SK-N-SH treated with all-trans-retinoic acid at 6 μM for 48 hours (cell line): ENCODE measurements around the gene APCDD1L.
A peak's percentile ranks its signal among the peaks of the same experiment; 100 is the strongest.

Source experiments
- ATAC-seq: fragments of 200-7000 bp; cut with Tn5 transposase; 3 replicates; pipeline ENCODE4 v1.9.1; 2020; ENCODE audit warnings: mild to moderate bottlenecking, moderate library complexity
- ARNTL ChIP-seq: fragments of 450-650 bp; formaldehyde crosslinking; IDR thresholded peaks from 2 replicates; pipeline ENCODE4 v1.5.0; 2020; ENCODE audit warnings: low read depth, mild to moderate bottlenecking, moderate library complexity, borderline replicate concordance
- BACH2 ChIP-seq: fragments of 250-450 bp; sonication (Bioruptor Pico); IDR thresholded peaks from 2 replicates; pipeline ENCODE4 v1.9.0; 2021; ENCODE audit warnings: mild to moderate bottlenecking, borderline replicate concordance
- CSDC2 ChIP-seq: fragments of 250-450 bp; sonication (Bioruptor Pico); IDR thresholded peaks from 2 replicates; pipeline ENCODE4 v1.5.0; 2020; ENCODE audit warnings: mild to moderate bottlenecking, moderate library complexity
- GLIS3 ChIP-seq: fragments of 250-450 bp; sonication (Bioruptor Pico); IDR thresholded peaks from 2 replicates; pipeline ENCODE4 v1.5.0; 2020; ENCODE audit warnings: mild to moderate bottlenecking, moderate library complexity
- ISL1 ChIP-seq: fragments of 250-450 bp; sonication (Bioruptor Pico); IDR thresholded peaks from 2 replicates; pipeline ENCODE4 v2.1.2; 2022; ENCODE audit warnings: mild to moderate bottlenecking, moderate library complexity
- OSR1 ChIP-seq: fragments of 250-450 bp; sonication (Bioruptor Pico); IDR thresholded peaks from 2 replicates; pipeline ENCODE4 v1.8.0; 2022; ENCODE audit warnings: moderate library complexity, mild to moderate bottlenecking, inconsistent platforms
- PPARA ChIP-seq: fragments of 250-450 bp; sonication (Bioruptor Pico); IDR thresholded peaks from 2 replicates; pipeline ENCODE4 v1.5.0; 2020; ENCODE audit warnings: mild to moderate bottlenecking, borderline replicate concordance
- RARB ChIP-seq: fragments of 250-450 bp; sonication (Bioruptor Pico); IDR thresholded peaks from 2 replicates; pipeline ENCODE4 v1.8.0; 2021; ENCODE audit warnings: mild to moderate bottlenecking, moderate library complexity
- TCF4 ChIP-seq: fragments of 250-450 bp; sonication (Bioruptor Pico); IDR thresholded peaks from 2 replicates; pipeline ENCODE4 v1.8.0; 2021; ENCODE audit warnings: mild to moderate bottlenecking, moderate library complexity, borderline replicate concordance
- TOX ChIP-seq: fragments of 250-450 bp; sonication (Bioruptor Pico); IDR thresholded peaks from 2 replicates; pipeline ENCODE4 v1.8.0; 2021; ENCODE audit warnings: mild to moderate bottlenecking, moderate library complexity, borderline replicate concordance
- ZC3H10 ChIP-seq: fragments of 250-450 bp; sonication (Bioruptor Pico); IDR thresholded peaks from 2 replicates; pipeline ENCODE4 v1.5.1; 2021; ENCODE audit warnings: mild to moderate bottlenecking, moderate library complexity
- ZFP3 ChIP-seq: fragments of 250-450 bp; sonication (Bioruptor Pico); IDR thresholded peaks from 2 replicates; pipeline ENCODE4 v1.5.0; 2020; ENCODE audit warnings: mild to moderate bottlenecking, moderate library complexity
- ZFP30 ChIP-seq: fragments of 450-650 bp; formaldehyde crosslinking; IDR thresholded peaks from 2 replicates; pipeline ENCODE4 v1.5.0; 2022; ENCODE audit warnings: mild to moderate bottlenecking, moderate library complexity
- ZNF565 ChIP-seq: fragments of 450-650 bp; formaldehyde crosslinking; conservative IDR thresholded peaks from 2 replicates; pipeline ENCODE4 v1.5.0; 2020; ENCODE audit warnings: low read depth, mild to moderate bottlenecking, moderate library complexity
- ZNF70 ChIP-seq: fragments of 450-650 bp; formaldehyde crosslinking; IDR thresholded peaks from 2 replicates; pipeline ENCODE4 v1.5.0; 2020; ENCODE audit warnings: mild to moderate bottlenecking, moderate library complexity
- TF ChIP-seq, protein P1 (sequence below): fragments of 250-450 bp; sonication (Bioruptor Pico); IDR thresholded peaks from 2 replicates; pipeline ENCODE4 v1.5.1; 2021; ENCODE audit warnings: mild to moderate bottlenecking, moderate library complexity
- TF ChIP-seq, protein P2 (sequence below): fragments of 250-450 bp; sonication (Bioruptor Pico); IDR thresholded peaks from 2 replicates; pipeline ENCODE4 v1.5.1; 2020; ENCODE audit warnings: low read depth, mild to moderate bottlenecking, moderate library complexity
- TF ChIP-seq, protein P3 (sequence below): fragments of 250-450 bp; sonication (Bioruptor Pico); IDR thresholded peaks from 2 replicates; pipeline ENCODE4 v1.8.0; 2021; ENCODE audit warnings: low read depth, mild to moderate bottlenecking, moderate library complexity, borderline replicate concordance
- TF ChIP-seq, protein P4 (sequence below): fragments of 250-450 bp; sonication (Bioruptor Pico); IDR thresholded peaks from 2 replicates; pipeline ENCODE4 v1.5.0; 2020; ENCODE audit warnings: mild to moderate bottlenecking, moderate library complexity
- TF ChIP-seq, protein P5 (sequence below): fragments of 250-450 bp; sonication (Bioruptor Pico); IDR thresholded peaks from 2 replicates; pipeline ENCODE4 v1.8.0; 2020; ENCODE audit warnings: mild to moderate bottlenecking, moderate library complexity, borderline replicate concordance

APCDD1L gene

DNA sequence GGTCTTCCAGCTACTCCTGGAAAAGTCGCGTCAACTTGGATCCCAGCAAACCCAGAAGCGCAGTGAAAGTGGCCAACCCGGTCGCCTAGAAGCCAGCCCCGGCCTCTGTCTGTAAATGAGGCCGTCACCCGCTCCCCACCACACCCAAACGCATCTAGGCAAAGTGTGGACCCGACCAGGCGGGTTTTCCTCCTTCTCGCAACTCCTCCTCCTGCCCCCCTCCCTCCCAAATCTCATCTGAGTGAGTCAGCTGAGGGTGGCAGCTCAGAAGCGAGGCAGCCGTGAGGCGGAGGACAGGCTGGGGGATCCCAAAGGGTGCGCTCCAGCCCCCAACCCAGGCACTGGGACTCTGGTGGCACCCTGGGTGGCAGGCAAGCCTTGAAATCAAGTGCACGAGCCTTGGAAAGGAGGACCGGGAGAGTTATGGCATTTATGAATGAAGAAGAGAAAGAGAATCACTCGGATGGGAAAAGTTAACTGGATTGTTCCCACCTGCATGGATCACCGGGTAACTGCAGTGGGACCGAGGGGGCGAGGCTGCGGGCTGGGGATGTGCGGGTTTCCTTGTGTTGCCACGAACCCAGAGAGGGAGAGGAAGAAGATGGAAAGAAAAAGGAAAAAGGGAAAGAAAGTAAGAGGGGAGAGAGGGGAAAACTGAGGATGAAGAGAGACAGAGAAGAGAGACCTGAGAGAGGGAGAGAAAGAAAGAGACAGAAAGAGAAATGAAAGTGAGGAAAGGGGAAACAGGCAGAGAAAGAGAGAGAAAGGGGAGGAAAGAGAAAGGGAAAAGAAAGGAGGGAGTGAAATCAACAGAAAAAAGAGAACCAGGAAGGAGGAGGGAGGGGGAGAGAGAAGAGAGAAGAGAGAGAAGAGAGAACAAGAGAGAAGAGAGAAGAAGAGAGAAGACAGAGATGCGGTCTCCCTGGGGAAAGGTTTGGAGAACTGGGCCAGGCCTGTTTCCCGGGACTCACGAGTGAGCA lies at the start of gene APCDD1L:
APCDD1L (minus strand) TSS at position 167 of the 980 bp plus-strand sequence. CDS start 692 bp downstream, outside the sequence.
- TF ChIP-seq, protein P1, sequence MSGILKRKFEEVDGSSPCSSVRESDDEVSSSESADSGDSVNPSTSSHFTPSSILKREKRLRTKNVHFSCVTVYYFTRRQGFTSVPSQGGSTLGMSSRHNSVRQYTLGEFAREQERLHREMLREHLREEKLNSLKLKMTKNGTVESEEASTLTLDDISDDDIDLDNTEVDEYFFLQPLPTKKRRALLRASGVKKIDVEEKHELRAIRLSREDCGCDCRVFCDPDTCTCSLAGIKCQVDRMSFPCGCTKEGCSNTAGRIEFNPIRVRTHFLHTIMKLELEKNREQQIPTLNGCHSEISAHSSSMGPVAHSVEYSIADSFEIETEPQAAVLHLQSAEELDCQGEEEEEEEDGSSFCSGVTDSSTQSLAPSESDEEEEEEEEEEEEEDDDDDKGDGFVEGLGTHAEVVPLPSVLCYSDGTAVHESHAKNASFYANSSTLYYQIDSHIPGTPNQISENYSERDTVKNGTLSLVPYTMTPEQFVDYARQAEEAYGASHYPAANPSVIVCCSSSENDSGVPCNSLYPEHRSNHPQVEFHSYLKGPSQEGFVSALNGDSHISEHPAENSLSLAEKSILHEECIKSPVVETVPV (CRISPR knock-in tag): no peak
- TF ChIP-seq ARNTL (CRISPR knock-in tag): no peak
- no peak for TF ChIP-seq ISL1 (CRISPR knock-in tag)
- TF ChIP-seq ZNF565 (CRISPR knock-in tag): no peak
- no peak for TF ChIP-seq CSDC2
- TF ChIP-seq TCF4: no peak
- TF ChIP-seq ZC3H10: no peak
- TF ChIP-seq, protein P2, sequence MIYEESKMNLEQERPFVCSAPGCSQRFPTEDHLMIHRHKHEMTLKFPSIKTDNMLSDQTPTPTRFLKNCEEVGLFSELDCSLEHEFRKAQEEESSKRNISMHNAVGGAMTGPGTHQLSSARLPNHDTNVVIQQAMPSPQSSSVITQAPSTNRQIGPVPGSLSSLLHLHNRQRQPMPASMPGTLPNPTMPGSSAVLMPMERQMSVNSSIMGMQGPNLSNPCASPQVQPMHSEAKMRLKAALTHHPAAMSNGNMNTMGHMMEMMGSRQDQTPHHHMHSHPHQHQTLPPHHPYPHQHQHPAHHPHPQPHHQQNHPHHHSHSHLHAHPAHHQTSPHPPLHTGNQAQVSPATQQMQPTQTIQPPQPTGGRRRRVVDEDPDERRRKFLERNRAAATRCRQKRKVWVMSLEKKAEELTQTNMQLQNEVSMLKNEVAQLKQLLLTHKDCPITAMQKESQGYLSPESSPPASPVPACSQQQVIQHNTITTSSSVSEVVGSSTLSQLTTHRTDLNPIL (CRISPR knock-in tag): no peak
- TF ChIP-seq RARB: no peak
- no peak for TF ChIP-seq ZFP30 (CRISPR knock-in tag)
- TF ChIP-seq, protein P3, sequence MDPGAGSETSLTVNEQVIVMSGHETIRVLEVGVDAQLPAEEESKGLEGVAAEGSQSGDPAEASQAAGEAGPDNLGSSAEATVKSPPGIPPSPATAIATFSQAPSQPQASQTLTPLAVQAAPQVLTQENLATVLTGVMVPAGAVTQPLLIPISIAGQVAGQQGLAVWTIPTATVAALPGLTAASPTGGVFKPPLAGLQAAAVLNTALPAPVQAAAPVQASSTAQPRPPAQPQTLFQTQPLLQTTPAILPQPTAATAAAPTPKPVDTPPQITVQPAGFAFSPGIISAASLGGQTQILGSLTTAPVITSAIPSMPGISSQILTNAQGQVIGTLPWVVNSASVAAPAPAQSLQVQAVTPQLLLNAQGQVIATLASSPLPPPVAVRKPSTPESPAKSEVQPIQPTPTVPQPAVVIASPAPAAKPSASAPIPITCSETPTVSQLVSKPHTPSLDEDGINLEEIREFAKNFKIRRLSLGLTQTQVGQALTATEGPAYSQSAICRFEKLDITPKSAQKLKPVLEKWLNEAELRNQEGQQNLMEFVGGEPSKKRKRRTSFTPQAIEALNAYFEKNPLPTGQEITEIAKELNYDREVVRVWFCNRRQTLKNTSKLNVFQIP (CRISPR knock-in tag): no peak
- TF ChIP-seq, protein P4, sequence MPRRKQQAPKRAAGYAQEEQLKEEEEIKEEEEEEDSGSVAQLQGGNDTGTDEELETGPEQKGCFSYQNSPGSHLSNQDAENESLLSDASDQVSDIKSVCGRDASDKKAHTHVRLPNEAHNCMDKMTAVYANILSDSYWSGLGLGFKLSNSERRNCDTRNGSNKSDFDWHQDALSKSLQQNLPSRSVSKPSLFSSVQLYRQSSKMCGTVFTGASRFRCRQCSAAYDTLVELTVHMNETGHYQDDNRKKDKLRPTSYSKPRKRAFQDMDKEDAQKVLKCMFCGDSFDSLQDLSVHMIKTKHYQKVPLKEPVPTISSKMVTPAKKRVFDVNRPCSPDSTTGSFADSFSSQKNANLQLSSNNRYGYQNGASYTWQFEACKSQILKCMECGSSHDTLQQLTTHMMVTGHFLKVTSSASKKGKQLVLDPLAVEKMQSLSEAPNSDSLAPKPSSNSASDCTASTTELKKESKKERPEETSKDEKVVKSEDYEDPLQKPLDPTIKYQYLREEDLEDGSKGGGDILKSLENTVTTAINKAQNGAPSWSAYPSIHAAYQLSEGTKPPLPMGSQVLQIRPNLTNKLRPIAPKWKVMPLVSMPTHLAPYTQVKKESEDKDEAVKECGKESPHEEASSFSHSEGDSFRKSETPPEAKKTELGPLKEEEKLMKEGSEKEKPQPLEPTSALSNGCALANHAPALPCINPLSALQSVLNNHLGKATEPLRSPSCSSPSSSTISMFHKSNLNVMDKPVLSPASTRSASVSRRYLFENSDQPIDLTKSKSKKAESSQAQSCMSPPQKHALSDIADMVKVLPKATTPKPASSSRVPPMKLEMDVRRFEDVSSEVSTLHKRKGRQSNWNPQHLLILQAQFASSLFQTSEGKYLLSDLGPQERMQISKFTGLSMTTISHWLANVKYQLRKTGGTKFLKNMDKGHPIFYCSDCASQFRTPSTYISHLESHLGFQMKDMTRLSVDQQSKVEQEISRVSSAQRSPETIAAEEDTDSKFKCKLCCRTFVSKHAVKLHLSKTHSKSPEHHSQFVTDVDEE (CRISPR knock-in tag): no peak
- no peak for TF ChIP-seq ZNF70 (CRISPR knock-in tag)
- no peak for TF ChIP-seq TOX (CRISPR knock-in tag)
- no peak for TF ChIP-seq OSR1 (CRISPR knock-in tag)
- TF ChIP-seq, protein P5, sequence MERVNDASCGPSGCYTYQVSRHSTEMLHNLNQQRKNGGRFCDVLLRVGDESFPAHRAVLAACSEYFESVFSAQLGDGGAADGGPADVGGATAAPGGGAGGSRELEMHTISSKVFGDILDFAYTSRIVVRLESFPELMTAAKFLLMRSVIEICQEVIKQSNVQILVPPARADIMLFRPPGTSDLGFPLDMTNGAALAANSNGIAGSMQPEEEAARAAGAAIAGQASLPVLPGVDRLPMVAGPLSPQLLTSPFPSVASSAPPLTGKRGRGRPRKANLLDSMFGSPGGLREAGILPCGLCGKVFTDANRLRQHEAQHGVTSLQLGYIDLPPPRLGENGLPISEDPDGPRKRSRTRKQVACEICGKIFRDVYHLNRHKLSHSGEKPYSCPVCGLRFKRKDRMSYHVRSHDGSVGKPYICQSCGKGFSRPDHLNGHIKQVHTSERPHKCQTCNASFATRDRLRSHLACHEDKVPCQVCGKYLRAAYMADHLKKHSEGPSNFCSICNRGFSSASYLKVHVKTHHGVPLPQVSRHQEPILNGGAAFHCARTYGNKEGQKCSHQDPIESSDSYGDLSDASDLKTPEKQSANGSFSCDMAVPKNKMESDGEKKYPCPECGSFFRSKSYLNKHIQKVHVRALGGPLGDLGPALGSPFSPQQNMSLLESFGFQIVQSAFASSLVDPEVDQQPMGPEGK (CRISPR knock-in tag): no peak
- no peak for TF ChIP-seq GLIS3 (CRISPR knock-in tag)
- TF ChIP-seq BACH2 (CRISPR knock-in tag): no peak
- TF ChIP-seq, all 23 proteins: peak for 0

DNA sequence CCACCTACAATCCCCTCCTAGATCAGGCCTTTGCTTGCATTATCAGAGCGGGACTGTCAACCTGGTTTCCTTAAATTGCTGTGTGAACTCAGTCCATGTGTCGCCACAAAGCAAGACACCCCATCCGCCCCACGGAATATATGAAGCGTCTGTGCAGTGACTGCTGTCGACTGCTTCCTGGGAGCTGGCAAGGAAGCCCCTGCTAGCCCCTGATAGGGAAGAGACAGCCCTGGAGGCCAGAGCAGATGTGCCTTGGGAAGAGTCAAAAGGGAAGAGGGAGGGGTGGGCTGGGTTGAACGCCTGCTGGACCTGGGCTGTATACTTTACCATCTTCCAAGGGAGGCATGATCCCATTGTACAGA lies 44.1 kb upstream of the APCDD1L start:
- no peak for ATAC-seq
- no peak for TF ChIP-seq OSR1 (CRISPR knock-in tag)
- TF ChIP-seq ZFP3 (CRISPR knock-in tag): no peak
- TF ChIP-seq TCF4: no peak
- TF ChIP-seq, protein P4 (CRISPR knock-in tag): no peak
- TF ChIP-seq, protein P1 (CRISPR knock-in tag): no peak
- TF ChIP-seq CSDC2: no peak
- no peak for TF ChIP-seq PPARA (CRISPR knock-in tag)
- TF ChIP-seq, protein P5 (CRISPR knock-in tag): no peak

More for the DNA sequence above, at the start of gene APCDD1L:
- peak; percentile 79 for ATAC-seq
